HG02885 (cell line): ENCODE measurements around the gene GRB14.
A peak's percentile ranks its signal among the peaks of the same experiment; 100 is the strongest.

Source experiments
- ATAC-seq: cut with Tn5 transposase; IDR thresholded peaks from one replicate; pipeline ENCODE4 v1.9.1; 2021; ENCODE audit warnings: mild to moderate bottlenecking; ENCODE audit not compliant: unreplicated experiment, poor library complexity

The GRB14 gene

DNA sequence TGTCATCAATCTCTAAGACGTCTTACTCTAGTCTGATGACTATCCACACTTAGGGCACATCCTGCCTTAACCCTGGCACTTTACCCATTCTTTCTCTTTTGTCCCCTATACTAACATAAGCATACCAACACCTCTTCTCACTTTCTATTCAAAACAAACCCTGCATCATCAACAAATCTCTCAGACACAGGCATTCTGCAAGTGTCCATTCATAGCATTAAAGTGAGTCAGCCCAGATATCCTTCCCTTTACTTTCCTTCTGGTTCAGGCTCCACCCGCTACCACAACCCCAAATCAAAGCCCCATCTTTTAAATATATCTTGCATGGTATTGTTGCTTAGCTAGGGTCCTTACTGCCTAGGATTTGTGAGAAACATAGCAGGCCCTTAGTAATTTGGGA, 3.8 kb downstream of the GRB14 start:
- no peak for ATAC-seq

- no peak for ATAC-seq
These were observed 7.8 kb downstream of the GRB14 start for GRCh38 chr2:164613321-164613982.

DNA sequence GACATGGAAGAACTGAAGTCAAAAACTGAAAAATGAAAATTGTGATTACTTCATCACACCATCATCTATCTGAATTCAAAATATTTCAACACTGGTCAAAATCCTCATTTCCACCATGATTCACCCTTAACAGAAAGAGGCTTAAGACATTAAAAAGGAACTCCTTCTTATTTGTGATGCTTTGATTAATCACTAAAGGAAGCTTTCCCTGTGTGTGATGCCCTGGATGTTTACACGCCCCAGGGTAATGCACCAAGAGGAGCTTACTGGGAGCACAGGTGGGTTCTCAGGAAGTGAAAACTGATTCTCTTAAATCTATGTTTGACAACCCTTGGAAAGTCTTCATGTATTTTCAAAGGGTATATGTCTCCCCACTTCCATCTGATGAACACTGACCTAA, 11.5 kb downstream of the GRB14 start:
- no peak for ATAC-seq

DNA sequence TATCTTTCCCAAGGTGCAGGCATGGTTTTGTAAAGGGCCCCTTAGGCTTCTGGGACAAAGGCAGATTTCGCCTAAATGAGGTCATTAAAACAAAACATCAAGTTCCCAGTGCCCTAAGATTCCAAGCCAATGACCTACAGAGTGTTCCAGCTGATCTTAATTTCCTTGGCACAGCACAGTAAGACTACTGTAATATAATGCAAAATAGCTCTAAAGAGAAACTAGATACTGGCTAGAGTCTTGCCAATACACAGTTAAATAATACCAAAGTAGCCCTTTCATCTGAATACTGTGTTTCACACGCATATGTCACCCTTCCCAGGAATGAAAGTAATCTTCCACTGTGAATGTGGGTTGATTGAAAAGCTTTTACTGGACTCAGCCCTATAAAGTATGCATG, 14.7 kb downstream of the GRB14 start:
- ATAC-seq = no peak

GRCh38 chr2:164605295-164605694, 16.0 kb downstream of the GRB14 start:
- no peak for ATAC-seq

DNA sequence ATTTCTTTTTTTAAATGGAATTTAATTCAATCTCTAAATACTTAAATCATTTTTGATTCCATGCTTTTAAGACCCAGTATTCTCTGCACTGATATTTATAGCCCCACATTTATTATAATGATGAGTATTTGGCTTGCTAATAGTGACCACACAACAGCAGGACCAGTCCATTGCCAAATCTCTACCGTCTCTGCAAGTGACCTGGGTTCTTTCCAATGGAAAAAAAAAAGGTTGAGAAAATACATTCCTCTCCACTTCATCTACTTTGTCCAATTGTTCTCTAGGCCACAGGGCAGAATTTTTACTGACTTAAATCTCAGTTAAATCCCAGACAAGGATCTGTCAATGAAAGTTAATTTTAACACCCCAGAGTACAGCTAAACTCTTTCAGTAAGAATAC, 20.5 kb downstream of the GRB14 start:
- ATAC-seq = no peak

- ATAC-seq = peak; percentile 100
These were observed 21.2 kb downstream of the GRB14 start for GRCh38 chr2:164599954-164600589.

GRCh38 chr2:164597983-164598382, 23.3 kb downstream of the GRB14 start:
- no peak for ATAC-seq

- no peak for ATAC-seq
These were observed 26.3 kb downstream of the GRB14 start for GRCh38 chr2:164595031-164595430.

- no peak for ATAC-seq
These were observed 27.3 kb downstream of the GRB14 start for GRCh38 chr2:164593959-164594358.

DNA sequence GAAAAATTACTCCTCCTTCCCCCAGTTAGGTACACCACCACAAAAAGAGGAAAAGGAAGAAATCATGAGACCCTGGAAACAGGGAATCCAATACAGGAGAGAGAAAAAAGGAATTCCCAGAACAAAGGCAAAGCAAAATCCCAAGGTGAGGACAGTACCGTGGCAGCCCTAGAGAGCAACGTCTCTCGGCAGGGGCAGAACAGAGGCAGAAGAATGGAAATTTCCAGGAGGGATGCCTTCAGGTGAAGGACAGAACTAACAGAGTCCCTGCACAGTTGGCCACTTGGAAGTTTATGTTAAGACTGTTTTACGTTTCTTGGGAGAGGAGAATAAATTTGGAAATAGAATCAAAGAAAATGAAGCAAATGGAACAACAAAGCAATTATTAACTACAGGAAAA, 27.7 kb downstream of the GRB14 start:
- ATAC-seq = no peak

DNA sequence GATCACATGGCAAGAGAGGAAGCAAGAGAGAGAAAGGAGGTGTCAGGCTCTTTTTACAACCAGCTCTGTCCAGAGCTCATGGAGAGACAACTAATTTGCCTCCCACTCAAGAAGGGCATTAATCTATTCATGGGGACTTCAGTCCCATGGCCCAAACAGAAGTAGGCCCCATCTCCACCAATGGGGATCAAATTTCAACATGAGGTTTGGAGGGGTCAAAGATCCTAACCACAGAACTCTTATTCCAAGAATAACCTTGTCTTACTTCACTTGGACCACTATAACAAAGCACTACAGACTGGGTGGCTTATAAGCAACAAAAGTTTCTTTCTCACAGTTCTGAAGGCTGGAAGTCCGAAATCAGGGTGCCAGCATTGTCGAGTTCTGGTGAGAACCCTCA, 31.8 kb downstream of the GRB14 start:
- no peak for ATAC-seq

- no peak for ATAC-seq
These were observed 40.2 kb downstream of the GRB14 start for GRCh38 chr2:164581050-164581449.

GRCh38 chr2:164574931-164575330, 46.4 kb downstream of the GRB14 start:
- no peak for ATAC-seq

GRCh38 chr2:164570475-164570874, 50.8 kb downstream of the GRB14 start:
- no peak for ATAC-seq

GRCh38 chr2:164569378-164569777, 51.9 kb downstream of the GRB14 start:
- ATAC-seq = no peak

DNA sequence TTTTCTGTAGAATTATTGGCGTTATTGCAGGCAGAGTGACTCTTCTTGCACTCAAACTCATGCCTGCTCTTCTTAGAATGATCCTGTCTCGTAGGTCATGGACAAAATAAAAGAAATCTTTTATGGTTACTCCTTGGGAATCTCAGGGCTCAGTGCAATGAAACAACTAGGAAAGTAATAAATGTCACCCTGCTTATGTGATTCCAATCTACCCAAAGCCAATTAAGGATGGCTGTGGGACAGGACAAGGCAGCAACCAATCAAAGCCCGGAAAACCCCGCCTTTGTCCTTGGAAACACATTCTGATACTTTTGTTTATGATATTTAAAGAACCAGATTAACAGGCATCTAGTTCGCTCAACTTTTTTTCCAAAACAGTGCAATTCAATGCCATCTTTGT, 53.0 kb downstream of the GRB14 start:
- ATAC-seq = no peak

GRCh38 chr2:164567335-164567989, 53.8 kb downstream of the GRB14 start:
- no peak for ATAC-seq

DNA sequence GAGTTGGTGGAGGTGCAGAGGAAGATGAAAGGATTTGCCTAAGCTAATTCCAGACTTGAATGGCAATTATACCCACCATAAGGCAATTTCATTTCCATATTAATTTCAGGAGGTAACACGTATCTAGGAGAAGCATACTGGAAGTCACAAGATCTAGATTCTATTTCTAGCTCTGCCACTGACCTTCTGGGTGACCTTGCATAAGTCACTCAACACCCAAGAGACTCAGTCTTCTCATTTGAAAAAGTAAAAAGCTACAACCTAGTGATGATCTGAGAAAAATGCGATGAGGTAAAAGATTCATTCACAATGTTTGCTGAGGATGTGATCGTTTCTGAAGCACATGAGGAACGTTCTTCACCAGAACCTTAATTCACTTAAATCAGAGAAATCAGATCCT, 55.9 kb downstream of the GRB14 start:
- ATAC-seq = no peak

DNA sequence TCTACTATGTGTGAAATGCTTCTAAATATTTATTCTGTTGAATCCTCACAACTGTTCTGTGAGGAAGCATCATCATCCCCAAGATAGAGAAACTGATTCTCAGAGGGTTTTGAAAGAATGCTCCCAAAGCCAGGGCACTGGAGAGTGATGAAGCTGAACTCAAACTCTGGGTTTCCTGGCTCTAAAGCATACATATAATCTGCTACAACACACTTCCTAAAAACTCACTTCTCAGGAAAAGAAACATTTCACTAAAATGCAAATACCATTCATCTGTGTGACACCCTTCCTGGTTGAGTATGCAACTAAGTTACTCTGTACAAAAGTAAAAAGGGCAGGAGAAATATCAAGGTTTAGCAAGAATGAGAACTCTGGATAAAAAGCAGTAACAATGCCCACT, 58.6 kb downstream of the GRB14 start:
- ATAC-seq = no peak

- no peak for ATAC-seq
These were observed 59.3 kb downstream of the GRB14 start for GRCh38 chr2:164561991-164562390.

GRCh38 chr2:164561416-164561815, 59.9 kb downstream of the GRB14 start:
- no peak for ATAC-seq
